HEK293T (cell line): ENCODE data around the gene ERBB4.

Experiments
- CTCF ChIA-PET: fragments of 350-600 bp; formaldehyde crosslinking; extraction: SDS; loops from one replicate; lab custom pipeline; 2021; ENCODE audit warnings: antibody characterized with exemption, inconsistent platforms; lab: Yijun Ruan, JAX
- POLR2A ChIA-PET: fragments of 350-600 bp; formaldehyde crosslinking; extraction: SDS; loops from one replicate; lab custom pipeline; 2020; ENCODE audit warnings: antibody characterized with exemption, inconsistent platforms; lab: Yijun Ruan, JAX
- DNase-seq: peaks from one replicate; pipeline ENCODE4 v3.0.0; 2012; ENCODE audit warnings: mixed read lengths; ENCODE audit errors: extremely low spot score
- ARNT ChIP-seq: fragments of 450-650 bp; IDR thresholded peaks from 2 replicates; pipeline ENCODE4 v1.6.1; 2017; ENCODE audit warnings: mild to moderate bottlenecking
- BHLHE40 ChIP-seq: fragments of 450-650 bp; IDR thresholded peaks from 2 replicates; pipeline ENCODE4 v1.6.1; 2016; ENCODE audit warnings: mild to moderate bottlenecking, moderate library complexity, borderline replicate concordance
- CTBP1 ChIP-seq: fragments of 450-650 bp; IDR thresholded peaks from 2 replicates; pipeline ENCODE4 v1.6.1; 2016; ENCODE audit warnings: borderline replicate concordance
- ELF4 ChIP-seq: fragments of 450-650 bp; IDR thresholded peaks from 2 replicates; pipeline ENCODE4 v1.6.1; 2017; ENCODE audit warnings: antibody characterized with exemption
- FOXA1 ChIP-seq: fragments of 450-650 bp; IDR thresholded peaks from 2 replicates; pipeline ENCODE4 v1.6.1; 2016; ENCODE audit warnings: mild to moderate bottlenecking
- FOXK2 ChIP-seq: fragments of 450-650 bp; IDR thresholded peaks from 2 replicates; pipeline ENCODE4 v1.6.1; 2016; ENCODE audit warnings: mild to moderate bottlenecking
- FOXM1 ChIP-seq: fragments of 450-650 bp; IDR thresholded peaks from 2 replicates; pipeline ENCODE4 v1.6.1; 2017; ENCODE audit warnings: mild to moderate bottlenecking, borderline replicate concordance
- HDGF ChIP-seq: fragments of 450-650 bp; IDR thresholded peaks from 2 replicates; pipeline ENCODE4 v1.6.1; 2017; ENCODE audit warnings: antibody characterized with exemption, borderline replicate concordance
- L3MBTL2 ChIP-seq: fragments of 450-650 bp; conservative IDR thresholded peaks from 2 replicates; pipeline ENCODE4 v1.6.1; 2016; ENCODE audit warnings: mild to moderate bottlenecking
- LEF1 ChIP-seq: fragments of 450-650 bp; IDR thresholded peaks from 2 replicates; pipeline ENCODE4 v1.6.1; 2017; ENCODE audit warnings: mild to moderate bottlenecking, borderline replicate concordance
- NFRKB ChIP-seq: fragments of 450-650 bp; IDR thresholded peaks from 2 replicates; pipeline ENCODE4 v1.6.1; 2016; ENCODE audit warnings: mild to moderate bottlenecking, moderate library complexity
- SP1 ChIP-seq: fragments of 450-650 bp; IDR thresholded peaks from 2 replicates; pipeline ENCODE4 v1.6.1; 2017
- SUZ12 ChIP-seq: fragments of 450-650 bp; IDR thresholded peaks from 2 replicates; pipeline ENCODE4 v1.6.1; 2016; ENCODE audit warnings: mild to moderate bottlenecking
- TARDBP ChIP-seq: fragments of 450-650 bp; IDR thresholded peaks from 2 replicates; pipeline ENCODE4 v1.6.1; 2016
- ZNF384 ChIP-seq: fragments of 450-650 bp; IDR thresholded peaks from 2 replicates; pipeline ENCODE4 v1.6.1; 2016
- TF ChIP-seq, protein P1 (sequence below): fragments of 450-650 bp; IDR thresholded peaks from 2 replicates; pipeline ENCODE4 v1.6.1; 2016

Gene ERBB4

DNA sequence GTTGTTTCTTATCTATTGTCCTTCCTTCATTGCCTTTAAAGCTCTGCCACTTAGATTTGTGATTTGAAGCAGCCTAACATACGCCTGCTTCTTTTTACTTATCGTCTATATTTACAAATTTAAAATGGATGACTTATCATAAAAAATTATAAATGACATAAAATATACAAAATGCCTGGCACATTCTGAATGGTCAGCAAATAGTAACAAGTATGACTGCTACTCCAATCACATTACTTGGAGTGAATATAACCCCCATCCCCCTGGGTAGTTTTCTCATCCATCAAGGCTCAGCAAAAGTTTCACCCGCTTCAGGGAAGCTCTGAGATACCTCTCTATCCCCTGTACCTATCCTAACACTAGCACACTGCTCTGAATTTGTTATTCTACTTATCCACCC lies 708.9 kb downstream of the ERBB4 start:
- no peak for TF ChIP-seq L3MBTL2
- TF ChIP-seq NFRKB = no peak
- TF ChIP-seq SUZ12 = no peak
- TF ChIP-seq CTBP1 = no peak
- TF ChIP-seq ZNF384 = no peak
- no peak for TF ChIP-seq ELF4
- TF ChIP-seq, protein P1, sequence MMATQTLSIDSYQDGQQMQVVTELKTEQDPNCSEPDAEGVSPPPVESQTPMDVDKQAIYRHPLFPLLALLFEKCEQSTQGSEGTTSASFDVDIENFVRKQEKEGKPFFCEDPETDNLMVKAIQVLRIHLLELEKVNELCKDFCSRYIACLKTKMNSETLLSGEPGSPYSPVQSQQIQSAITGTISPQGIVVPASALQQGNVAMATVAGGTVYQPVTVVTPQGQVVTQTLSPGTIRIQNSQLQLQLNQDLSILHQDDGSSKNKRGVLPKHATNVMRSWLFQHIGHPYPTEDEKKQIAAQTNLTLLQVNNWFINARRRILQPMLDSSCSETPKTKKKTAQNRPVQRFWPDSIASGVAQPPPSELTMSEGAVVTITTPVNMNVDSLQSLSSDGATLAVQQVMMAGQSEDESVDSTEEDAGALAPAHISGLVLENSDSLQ = no peak
- TF ChIP-seq SP1 = no peak
- no peak for TF ChIP-seq ARNT
- TF ChIP-seq FOXA1 = no peak
- no peak for TF ChIP-seq FOXK2
- TF ChIP-seq BHLHE40 = no peak
- TF ChIP-seq TARDBP = no peak
- ChIA-PET POLR2A (no interaction called here), CTCF (no interaction called here)
- no peak for DNase-seq

DNA sequence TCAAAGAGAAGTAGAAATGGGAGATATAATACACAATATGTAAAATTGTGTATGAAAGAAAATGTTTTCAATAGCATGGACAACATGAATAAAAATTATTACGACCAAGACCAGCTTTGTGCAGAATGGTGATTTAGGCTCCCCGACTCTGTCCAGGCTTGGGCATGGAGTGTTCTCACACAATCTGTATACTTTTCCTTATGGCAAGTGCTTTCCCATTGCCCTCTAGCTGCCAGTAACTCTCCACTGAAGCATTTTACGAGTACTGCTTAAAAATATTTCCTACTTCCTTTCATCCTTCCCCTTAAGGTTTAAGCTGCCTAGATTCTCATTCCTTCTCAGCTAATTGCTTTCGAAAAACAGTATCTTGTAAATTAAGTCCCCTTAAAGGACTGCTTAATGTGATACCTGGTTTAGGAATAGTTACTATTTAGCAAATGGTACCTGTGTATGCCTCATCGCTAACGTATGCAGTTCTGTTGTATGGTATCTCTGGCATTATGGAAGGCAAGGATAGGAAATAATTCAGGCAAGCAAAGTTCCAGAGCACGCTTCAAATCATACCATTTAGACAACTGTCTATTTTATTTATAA lies 714.6 kb downstream of the ERBB4 start:
- no peak for DNase-seq
- no peak for TF ChIP-seq FOXA1
- TF ChIP-seq BHLHE40 = no peak
- no peak for TF ChIP-seq NFRKB
- TF ChIP-seq LEF1 = no peak
- no peak for TF ChIP-seq ELF4
- TF ChIP-seq SUZ12 = no peak
- TF ChIP-seq, protein P1 = no peak
- TF ChIP-seq L3MBTL2 = no peak
- TF ChIP-seq CTBP1 = no peak
- TF ChIP-seq TARDBP = no peak
- TF ChIP-seq FOXM1 = no peak
- TF ChIP-seq SP1 = no peak
- TF ChIP-seq ZNF384 = no peak
- CTCF ChIA-PET = no interaction called here
- POLR2A ChIA-PET = no interaction called here

DNA sequence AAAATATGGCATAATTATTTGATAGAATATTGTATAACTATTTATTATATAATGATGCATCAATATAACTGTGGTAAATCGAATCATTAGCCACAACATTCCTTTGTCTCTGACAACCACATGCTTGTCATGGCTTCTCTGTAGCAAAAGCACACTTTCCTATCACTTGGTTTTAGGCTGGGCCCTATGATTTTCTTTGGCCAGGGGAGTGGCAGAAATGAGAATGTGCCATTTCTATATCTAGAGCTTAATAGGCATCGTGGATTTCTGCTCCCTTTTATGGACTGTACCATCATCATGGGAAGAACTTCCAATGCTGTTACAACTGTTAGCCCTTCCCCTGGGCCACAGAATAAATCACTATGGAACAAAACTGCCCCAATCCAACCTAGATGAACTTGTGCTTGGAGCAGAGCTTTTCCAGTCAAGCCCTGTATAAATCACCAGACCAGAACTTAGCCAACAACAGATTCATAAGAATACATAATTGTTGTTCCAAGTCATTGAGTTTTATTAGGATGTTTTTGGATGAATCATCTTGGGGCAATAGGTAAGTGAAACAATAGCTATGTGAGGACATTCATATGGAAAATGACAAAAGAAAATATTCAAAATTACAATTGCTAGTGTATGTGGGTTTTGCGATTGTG lies 715.8 kb downstream of the ERBB4 start:
- no peak for DNase-seq
- TF ChIP-seq NFRKB (no peak), TARDBP (no peak), SP1 (no peak), ZNF384 (no peak), ELF4 (no peak), BHLHE40 (no peak), FOXK2 (no peak), FOXA1 (no peak), HDGF (no peak), L3MBTL2 (no peak), ARNT (no peak), SUZ12 (no peak), CTBP1 (no peak), FOXM1 (no peak), LEF1 (no peak)
- TF ChIP-seq, protein P1 = no peak
- POLR2A ChIA-PET = no interaction called here
- CTCF ChIA-PET = no interaction called here

DNA sequence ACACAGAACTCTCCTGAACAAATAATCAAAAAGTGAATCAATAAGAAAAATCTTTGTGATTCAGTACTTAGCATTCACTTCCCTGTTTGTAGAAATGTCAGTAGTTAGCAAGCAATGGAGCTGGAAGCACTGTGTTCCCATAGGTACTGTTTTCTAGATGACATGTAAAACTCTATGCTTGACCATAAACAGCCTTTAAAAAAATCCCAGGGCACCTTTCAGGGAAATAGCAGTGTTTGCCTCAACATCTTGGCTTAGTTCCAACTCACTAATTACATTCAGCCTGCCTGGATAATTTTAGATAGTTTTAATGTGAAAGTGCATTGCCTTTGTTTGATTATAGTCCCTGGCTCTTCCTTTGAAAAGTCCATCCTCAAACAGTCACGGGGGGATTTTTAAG lies 721.8 kb downstream of the ERBB4 start:
- CTCF ChIA-PET = no interaction called here
- POLR2A ChIA-PET = no interaction called here

GRCh38 chr2:211812587-211812986 lies 726.0 kb downstream of the ERBB4 start:
- CTCF ChIA-PET = no interaction called here
- no peak for DNase-seq
- TF ChIP-seq HDGF = no peak
- TF ChIP-seq, protein P1 = no peak
- no peak for TF ChIP-seq L3MBTL2
- no peak for TF ChIP-seq NFRKB
- TF ChIP-seq ZNF384 = no peak
- TF ChIP-seq ELF4 = no peak
- TF ChIP-seq FOXK2 = no peak
- no peak for TF ChIP-seq SUZ12
- TF ChIP-seq CTBP1 = no peak
- no peak for TF ChIP-seq ARNT
- no peak for TF ChIP-seq FOXM1
- TF ChIP-seq TARDBP = no peak
- TF ChIP-seq LEF1 = no peak
- no peak for TF ChIP-seq SP1
- TF ChIP-seq BHLHE40 = no peak
- no peak for TF ChIP-seq FOXA1
- POLR2A ChIA-PET = no interaction called here

More for the DNA sequence above, 721.8 kb downstream of the ERBB4 start:
- no peak for DNase-seq
- TF ChIP-seq FOXK2 (no peak), L3MBTL2 (no peak), NFRKB (no peak), ARNT (no peak), FOXM1 (no peak)
- TF ChIP-seq, protein P1 = no peak
